DND-41 (cell line): ENCODE measurements around the gene UVRAG.

Source experiments
- CTCF ChIP-seq: IDR thresholded peaks from 2 replicates; pipeline ENCODE4 v1.5.1; 2012; ENCODE audit warnings: borderline replicate concordance, low read length, moderate library complexity, mild to moderate bottlenecking; ENCODE audit not compliant: poor library complexity, severe bottlenecking; ENCODE audit errors: extremely low read depth
- EZH2 ChIP-seq: IDR thresholded peaks from 3 replicates; pipeline ENCODE4 v1.6.1; 2012; ENCODE audit warnings: borderline replicate concordance, low read depth, mild to moderate bottlenecking, moderate library complexity, low read length, inconsistent platforms; ENCODE audit not compliant: severe bottlenecking

GRCh38 chr11:75918331-75918730 lies 103.3 kb downstream of the UVRAG start:
- TF ChIP-seq CTCF (no peak), EZH2 (no peak)
